Measurements from ENCODE around the gene PLPP4.

DNA sequence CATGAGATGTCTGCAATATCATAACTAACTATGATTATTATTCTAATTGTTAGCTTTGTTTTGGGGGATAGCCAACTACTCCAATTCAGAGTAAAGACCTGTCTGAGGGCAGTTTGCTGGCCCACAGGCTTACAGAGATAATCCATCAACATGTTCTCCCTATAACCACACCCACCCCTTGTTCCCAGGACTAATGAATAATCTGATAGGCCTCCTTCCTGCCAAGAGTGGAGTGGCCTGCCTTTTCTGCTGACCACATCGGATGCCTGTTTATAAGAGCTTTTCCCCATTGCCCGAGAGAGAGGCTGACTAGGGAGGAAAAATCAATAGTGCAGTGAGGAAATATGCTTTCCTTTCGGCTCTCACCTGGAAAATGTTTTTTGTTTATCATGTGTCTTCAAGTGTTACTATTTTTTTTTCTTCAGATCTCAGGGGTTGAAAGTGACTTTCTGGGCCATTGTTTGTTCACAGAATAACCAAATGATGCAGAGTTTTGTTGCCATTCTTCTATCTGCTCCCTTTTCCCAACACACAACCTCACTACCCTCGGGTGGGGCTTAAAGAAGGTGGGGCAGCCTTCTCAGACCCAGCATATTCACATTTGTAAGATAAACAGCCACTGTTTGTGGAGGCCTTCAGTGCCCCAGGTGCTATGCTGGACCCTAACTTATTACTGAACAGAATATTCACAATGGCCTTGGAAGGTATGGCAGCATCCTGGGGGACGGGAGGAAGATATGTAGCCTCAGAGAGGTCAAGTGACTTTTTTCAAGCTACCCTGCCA, 38.4 kb downstream of the PLPP4 start:
- TF ChIP-seq POLR2AphosphoS5 (IDR thresholded peaks at IDR 0.05; ENCODE audit: low read depth, low read length) (no peak), SIN3A (IDR thresholded peaks at IDR 0.05; ENCODE audit: borderline replicate concordance, insufficient read depth, low read length) (no peak)

Data from PFSK-1 (cell line).